Choroid plexus epithelial cell (primary cell): ENCODE measurements around the gene CNTN6.
A peak's percentile ranks its signal among the peaks of the same experiment; 100 is the strongest.

Experiments used
- DNase-seq: peaks from one replicate; pipeline ENCODE4 v3.0.0-alpha.2; 2010; ENCODE audit warnings: low read depth
- H3K4me3 ChIP-seq: 2 replicates; pipeline ENCODE4 v1.5.1; 2011; ENCODE audit warnings: low read depth, mild to moderate bottlenecking, control low read depth, low read length, moderate library complexity
- TF ChIP-seq, protein P1 (sequence below): conservative IDR thresholded peaks from 2 replicates; pipeline ENCODE4 v1.5.1; 2011; ENCODE audit warnings: low read depth, mild to moderate bottlenecking, control low read depth, inconsistent platforms, low read length, moderate library complexity

The CNTN6 gene

GRCh38 chr3:1227111-1227510 lies 134.3 kb downstream of the CNTN6 start:
- DNase-seq, result no peak
- TF ChIP-seq, protein P1, sequence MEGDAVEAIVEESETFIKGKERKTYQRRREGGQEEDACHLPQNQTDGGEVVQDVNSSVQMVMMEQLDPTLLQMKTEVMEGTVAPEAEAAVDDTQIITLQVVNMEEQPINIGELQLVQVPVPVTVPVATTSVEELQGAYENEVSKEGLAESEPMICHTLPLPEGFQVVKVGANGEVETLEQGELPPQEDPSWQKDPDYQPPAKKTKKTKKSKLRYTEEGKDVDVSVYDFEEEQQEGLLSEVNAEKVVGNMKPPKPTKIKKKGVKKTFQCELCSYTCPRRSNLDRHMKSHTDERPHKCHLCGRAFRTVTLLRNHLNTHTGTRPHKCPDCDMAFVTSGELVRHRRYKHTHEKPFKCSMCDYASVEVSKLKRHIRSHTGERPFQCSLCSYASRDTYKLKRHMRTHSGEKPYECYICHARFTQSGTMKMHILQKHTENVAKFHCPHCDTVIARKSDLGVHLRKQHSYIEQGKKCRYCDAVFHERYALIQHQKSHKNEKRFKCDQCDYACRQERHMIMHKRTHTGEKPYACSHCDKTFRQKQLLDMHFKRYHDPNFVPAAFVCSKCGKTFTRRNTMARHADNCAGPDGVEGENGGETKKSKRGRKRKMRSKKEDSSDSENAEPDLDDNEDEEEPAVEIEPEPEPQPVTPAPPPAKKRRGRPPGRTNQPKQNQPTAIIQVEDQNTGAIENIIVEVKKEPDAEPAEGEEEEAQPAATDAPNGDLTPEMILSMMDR, result no peak
- H3K4me3 ChIP-seq, result no peak overlapping the region

GRCh38 chr3:1228289-1228688 lies 135.5 kb downstream of the CNTN6 start:
- no peak for DNase-seq
- no peak overlapping the region for H3K4me3 ChIP-seq
- TF ChIP-seq, protein P1, result no peak

DNA sequence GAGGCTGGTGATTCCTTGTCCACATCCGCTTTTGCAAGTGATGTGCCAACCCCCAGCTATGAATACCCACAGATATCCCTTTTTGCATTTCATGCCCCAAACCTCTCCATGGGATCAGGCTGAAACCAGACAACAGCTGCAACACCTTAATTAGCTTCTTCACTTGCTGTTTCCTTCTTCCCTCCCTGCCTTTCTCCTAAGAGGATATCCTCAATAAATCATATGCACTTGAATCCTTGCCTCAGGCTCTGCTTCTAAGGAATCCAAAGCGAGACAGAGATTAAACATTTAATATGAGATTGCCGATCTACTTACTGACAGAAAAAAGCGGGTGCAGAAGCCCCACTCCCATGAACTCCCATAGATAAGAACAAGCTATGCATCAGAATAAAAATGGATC lies 138.1 kb downstream of the CNTN6 start:
- TF ChIP-seq, protein P1, result no peak
- no peak for DNase-seq
- H3K4me3 ChIP-seq, result no peak overlapping the region

GRCh38 chr3:1232276-1232675 lies 139.5 kb downstream of the CNTN6 start:
- TF ChIP-seq, protein P1, result no peak
- no peak overlapping the region for H3K4me3 ChIP-seq
- no peak for DNase-seq

GRCh38 chr3:1235526-1236120 lies 142.8 kb downstream of the CNTN6 start:
- peak; percentile 19 for DNase-seq
- H3K4me3 ChIP-seq, result no peak overlapping the region
- TF ChIP-seq, protein P1, result no peak

DNA sequence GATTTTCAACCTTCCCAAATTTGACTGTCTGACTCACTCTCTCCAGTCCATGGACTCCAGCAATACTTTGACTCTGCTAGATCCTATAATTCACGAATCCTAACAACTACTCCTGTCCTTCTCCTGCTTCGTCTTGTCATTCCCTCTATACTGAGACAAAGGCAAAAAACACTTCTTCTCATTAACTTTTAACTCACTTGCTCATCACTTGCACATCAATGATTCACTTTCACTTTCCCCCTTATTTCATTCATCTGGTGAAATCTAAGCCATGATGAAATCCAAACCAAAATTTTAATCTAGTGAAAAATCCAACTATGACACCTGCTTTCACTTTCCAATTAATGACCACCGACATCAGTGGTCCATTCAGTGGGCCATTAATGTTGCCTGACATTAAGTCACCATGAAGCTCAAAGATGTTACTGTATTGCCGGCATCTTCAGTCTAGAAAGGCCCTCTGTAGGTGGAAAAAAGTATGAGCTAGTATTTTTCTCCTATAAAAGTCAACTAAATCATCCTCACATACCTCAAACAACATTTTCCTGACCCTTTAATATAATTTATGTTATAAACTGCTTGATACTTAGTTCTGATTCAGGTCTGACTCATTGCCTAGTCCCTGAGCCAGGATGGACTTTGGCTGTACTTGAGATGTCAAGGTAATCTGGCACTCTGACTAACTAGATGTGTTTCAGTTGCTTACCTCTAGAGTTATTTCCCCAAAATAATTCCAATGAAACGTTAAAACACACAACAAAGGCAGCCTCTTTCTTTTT lies 158.6 kb downstream of the CNTN6 start:
- peak; percentile 4 for DNase-seq
- TF ChIP-seq, protein P1, result no peak
- no peak overlapping the region for H3K4me3 ChIP-seq

DNA sequence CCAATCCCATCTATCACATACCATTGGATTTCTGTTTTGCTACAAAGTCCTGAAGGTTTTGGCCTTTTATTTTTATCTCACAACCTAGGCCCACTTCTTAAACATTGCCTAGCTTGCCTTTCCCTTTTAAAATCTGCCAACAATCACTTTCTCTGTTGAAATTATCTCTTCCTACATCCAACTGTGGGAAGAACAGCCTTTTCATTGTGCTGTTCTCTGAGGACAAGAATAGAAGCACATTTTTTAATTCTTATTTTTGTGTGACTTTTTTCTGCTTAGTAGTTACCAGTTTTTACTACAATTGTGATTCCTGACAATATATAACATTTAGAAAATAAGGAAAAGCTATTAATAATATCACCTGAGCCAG lies 159.2 kb downstream of the CNTN6 start:
- no peak for DNase-seq
- H3K4me3 ChIP-seq, result no peak overlapping the region
- TF ChIP-seq, protein P1, result no peak
